ENCODE results near the gene ANKRD28.

DNA sequence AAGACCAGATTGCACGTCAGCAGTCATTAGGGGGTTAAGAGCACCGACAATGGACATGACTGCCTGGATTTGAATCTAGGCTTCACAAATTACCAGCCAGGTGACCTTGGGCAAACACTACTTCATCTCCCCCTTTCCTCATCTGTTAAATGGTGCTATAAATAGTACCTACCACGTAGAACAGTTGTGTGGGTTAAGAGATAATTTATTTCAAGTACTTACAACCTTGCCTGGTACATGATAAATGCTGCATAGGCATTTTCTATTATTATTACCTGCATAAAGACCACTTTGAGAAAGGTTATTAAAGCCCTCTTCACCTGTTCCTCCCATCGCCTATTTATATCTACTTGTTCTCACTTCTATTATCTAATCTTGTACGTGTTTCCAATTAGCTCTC is 131.5 kb downstream of the ANKRD28 start:
- TF ChIP-seq, protein P1, sequence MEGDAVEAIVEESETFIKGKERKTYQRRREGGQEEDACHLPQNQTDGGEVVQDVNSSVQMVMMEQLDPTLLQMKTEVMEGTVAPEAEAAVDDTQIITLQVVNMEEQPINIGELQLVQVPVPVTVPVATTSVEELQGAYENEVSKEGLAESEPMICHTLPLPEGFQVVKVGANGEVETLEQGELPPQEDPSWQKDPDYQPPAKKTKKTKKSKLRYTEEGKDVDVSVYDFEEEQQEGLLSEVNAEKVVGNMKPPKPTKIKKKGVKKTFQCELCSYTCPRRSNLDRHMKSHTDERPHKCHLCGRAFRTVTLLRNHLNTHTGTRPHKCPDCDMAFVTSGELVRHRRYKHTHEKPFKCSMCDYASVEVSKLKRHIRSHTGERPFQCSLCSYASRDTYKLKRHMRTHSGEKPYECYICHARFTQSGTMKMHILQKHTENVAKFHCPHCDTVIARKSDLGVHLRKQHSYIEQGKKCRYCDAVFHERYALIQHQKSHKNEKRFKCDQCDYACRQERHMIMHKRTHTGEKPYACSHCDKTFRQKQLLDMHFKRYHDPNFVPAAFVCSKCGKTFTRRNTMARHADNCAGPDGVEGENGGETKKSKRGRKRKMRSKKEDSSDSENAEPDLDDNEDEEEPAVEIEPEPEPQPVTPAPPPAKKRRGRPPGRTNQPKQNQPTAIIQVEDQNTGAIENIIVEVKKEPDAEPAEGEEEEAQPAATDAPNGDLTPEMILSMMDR (conservative IDR thresholded peaks at IDR 0.05; ENCODE audit: low read depth in 2 of 2), result no peak
- no peak for TF ChIP-seq EZH2 (IDR thresholded peaks at IDR 0.05; ENCODE audit: low read depth, unreplicated experiment)
